ENCODE results near the gene ZNF536.

Gene ZNF536

GRCh38 chr19:30547246-30547645 is 175.1 kb downstream of the ZNF536 start:
- TF ChIP-seq CTCF (IDR thresholded peaks at IDR 0.05; ENCODE audit: low read length) (no peak), EZH2phosphoT487 (IDR thresholded peaks at IDR 0.05; ENCODE audit: low read length) (no peak), EZH2 (optimal IDR thresholded peaks at IDR 0.05; ENCODE audit: low read depth, low read length) (no peak)
- H3K9me2 ChIP-seq (replicated peaks; ENCODE audit: insufficient read depth, low read length) = no peaks in the 10 kb centered on the region
- no peak for DNase-seq
- H3K79me2 ChIP-seq (ENCODE audit: low read length) = no peaks in the 10 kb centered on the region
- no peak overlapping the region for H3K27ac ChIP-seq (ENCODE audit: low read length)
- H3K9me3 ChIP-seq (replicated peaks; ENCODE audit: insufficient read depth, low read length) = no peaks in the 10 kb centered on the region
- peaks cover 69% of the 10 kb centered on the region for H3K27me3 ChIP-seq (replicated peaks; ENCODE audit: insufficient read depth, low read length)
- H3K4me3 ChIP-seq (ENCODE audit: low read length) = no peak overlapping the region
- H3K4me1 ChIP-seq (ENCODE audit: low read length) = no peaks in the 10 kb centered on the region
- H3K9ac ChIP-seq (ENCODE audit: low read length) = no peak overlapping the region
- H2AFZ ChIP-seq (ENCODE audit: low read length) = no peak overlapping the region
- no peaks in the 10 kb centered on the region for H4K20me1 ChIP-seq (ENCODE audit: insufficient read depth, low read length)
- no peak overlapping the region for H3K4me2 ChIP-seq (ENCODE audit: low read depth, low read length)
- no peaks in the 10 kb centered on the region for H3F3A ChIP-seq (ENCODE audit: insufficient read depth, low read length)
- no peaks in the 10 kb centered on the region for H3K36me3 ChIP-seq (replicated peaks; ENCODE audit: insufficient read depth, low read length)

- no peak overlapping the region for H3K27ac ChIP-seq (ENCODE audit: low read length)
- H2AFZ ChIP-seq (ENCODE audit: low read length) = no peak overlapping the region
- no peaks in the 10 kb centered on the region for H3F3A ChIP-seq (ENCODE audit: insufficient read depth, low read length)
- H3K4me3 ChIP-seq (ENCODE audit: low read length) = no peak overlapping the region
- no peaks in the 10 kb centered on the region for H3K9me2 ChIP-seq (replicated peaks; ENCODE audit: insufficient read depth, low read length)
- no peak for DNase-seq
- no peak overlapping the region for H3K9ac ChIP-seq (ENCODE audit: low read length)
- no peaks in the 10 kb centered on the region for H3K79me2 ChIP-seq (ENCODE audit: low read length)
- no peaks in the 10 kb centered on the region for H3K4me1 ChIP-seq (ENCODE audit: low read length)
- no peaks in the 10 kb centered on the region for H3K9me3 ChIP-seq (replicated peaks; ENCODE audit: insufficient read depth, low read length)
- peaks cover 57% of the 10 kb centered on the region for H3K27me3 ChIP-seq (replicated peaks; ENCODE audit: insufficient read depth, low read length)
- no peaks in the 10 kb centered on the region for H4K20me1 ChIP-seq (ENCODE audit: insufficient read depth, low read length)
- H3K4me2 ChIP-seq (ENCODE audit: low read depth, low read length) = no peak overlapping the region
- no peaks in the 10 kb centered on the region for H3K36me3 ChIP-seq (replicated peaks; ENCODE audit: insufficient read depth, low read length)
- no peak for TF ChIP-seq EZH2 (optimal IDR thresholded peaks at IDR 0.05; ENCODE audit: low read depth, low read length)
- no peak for TF ChIP-seq CTCF (IDR thresholded peaks at IDR 0.05; ENCODE audit: low read length)
Observed at GRCh38 chr19:30549151-30549550, 177.0 kb downstream of the ZNF536 start.

DNA sequence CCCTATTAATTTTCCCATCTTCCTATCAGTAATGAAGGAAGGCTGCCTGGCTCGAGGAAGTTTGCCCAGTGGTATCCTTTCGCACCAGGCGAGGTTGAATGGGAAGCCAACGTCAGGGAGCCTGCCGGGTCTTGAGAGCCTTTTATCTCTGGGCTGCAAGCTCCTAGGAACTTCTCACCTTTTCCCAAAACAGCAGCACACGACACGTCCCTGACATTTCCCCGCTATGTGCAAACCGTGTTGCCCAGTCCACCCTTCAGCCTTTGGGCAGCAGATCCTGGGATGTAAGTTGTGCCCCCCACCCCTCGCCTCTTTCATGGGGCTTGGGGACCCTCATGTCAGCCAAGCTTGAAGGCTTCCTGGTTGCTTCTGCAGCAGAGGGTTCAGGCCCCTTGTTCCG is 179.1 kb downstream of the ZNF536 start:
- Histone ChIP-seq H3K27me3 (replicated peaks; ENCODE audit: insufficient read depth, low read length) (peaks cover 68% of the 10 kb centered on the region), H3K9me3 (replicated peaks; ENCODE audit: insufficient read depth, low read length) (no peaks in the 10 kb centered on the region), H4K20me1 (ENCODE audit: insufficient read depth, low read length) (no peaks in the 10 kb centered on the region), H3F3A (ENCODE audit: insufficient read depth, low read length) (no peaks in the 10 kb centered on the region), H3K9ac (ENCODE audit: low read length) (no peak overlapping the region), H2AFZ (ENCODE audit: low read length) (no peak overlapping the region), H3K4me3 (ENCODE audit: low read length) (no peak overlapping the region), H3K4me1 (ENCODE audit: low read length) (no peaks in the 10 kb centered on the region), H3K9me2 (replicated peaks; ENCODE audit: insufficient read depth, low read length) (no peaks in the 10 kb centered on the region), H3K36me3 (replicated peaks; ENCODE audit: insufficient read depth, low read length) (no peaks in the 10 kb centered on the region), H3K4me2 (ENCODE audit: low read depth, low read length) (no peak overlapping the region), H3K79me2 (ENCODE audit: low read length) (no peaks in the 10 kb centered on the region), H3K27ac (ENCODE audit: low read length) (no peak overlapping the region)
- TF ChIP-seq EZH2 (optimal IDR thresholded peaks at IDR 0.05; ENCODE audit: low read depth, low read length) = no peak
- no peak for TF ChIP-seq CTCF (IDR thresholded peaks at IDR 0.05; ENCODE audit: low read length)
- no peak for TF ChIP-seq EZH2phosphoT487 (IDR thresholded peaks at IDR 0.05; ENCODE audit: low read length)
- DNase-seq = no peak
